Caco-2 (cell line): Measurements from ENCODE around the gene HTT. TPM values are rescaled to one million over a fixed set of nuclear protein-coding genes. Genes with fewer than 3 reads are reported as not detected.

Experiments used
- BruUV-seq: library from RNA; stranded (reverse); fragments of 400-500 nt; replicated peaks from 2 replicates; lab custom pipeline; 2021; lab: Mats Ljungman, UMichigan
- CTCF ChIA-PET: fragments of 300-600 bp; sonication (Branson Sonifier 250); formaldehyde crosslinking; loops from one replicate; lab custom pipeline; 2022; ENCODE audit warnings: antibody characterized with exemption; lab: Charles Lee
- POLR2A ChIA-PET: fragments of 300-600 bp; sonication (Branson Sonifier 250); formaldehyde crosslinking; loops from one replicate; lab custom pipeline; 2022; ENCODE audit warnings: antibody characterized with exemption; lab: Charles Lee
- DNase-seq, 2 experiments: peaks; one replicate each; pipeline versions ENCODE4 v3.0.0 to v3.0.0-alpha.2; 2020 to 2022
- H3K27me3 ChIP-seq: replicated peaks from 2 replicates; pipeline ENCODE4 v1.6.0; 2011; ENCODE audit warnings: low read length; ENCODE audit not compliant: control insufficient read depth, insufficient read depth
- H3K36me3 ChIP-seq: 2 replicates; pipeline ENCODE4 v1.5.1; 2011; ENCODE audit warnings: low read length; ENCODE audit not compliant: control insufficient read depth, insufficient read depth
- H3K4me1 ChIP-seq: fragments of 250-450 bp; sonication (Bioruptor Pico); 2 replicates; pipeline ENCODE4 v1.5.1; 2020; ENCODE audit warnings: mild to moderate bottlenecking
- H3K4me3 ChIP-seq: 2 replicates; pipeline ENCODE4 v1.5.1; 2011; ENCODE audit warnings: low read depth, mild to moderate bottlenecking, control low read depth, low read length
- H3K9me3 ChIP-seq: fragments of 250-450 bp; sonication (Bioruptor Pico); 2 replicates; pipeline ENCODE4 v1.5.1; 2020; ENCODE audit warnings: mild to moderate bottlenecking, moderate library complexity
- H3K27ac Mint-ChIP-seq: one replicate; pipeline ENCODE4 v1.8.0; 2022; ENCODE audit warnings: mixed read lengths; ENCODE audit not compliant: unreplicated experiment
- H3K27me3 Mint-ChIP-seq: one replicate; pipeline ENCODE4 v1.8.0; 2022; ENCODE audit warnings: mixed read lengths; ENCODE audit not compliant: insufficient read depth, unreplicated experiment
- H3K36me3 Mint-ChIP-seq: one replicate; pipeline ENCODE4 v1.8.0; 2022; ENCODE audit warnings: mild to moderate bottlenecking, mixed read lengths; ENCODE audit not compliant: insufficient read depth, unreplicated experiment
- H3K4me1 Mint-ChIP-seq: one replicate; pipeline ENCODE4 v1.8.0; 2022; ENCODE audit warnings: low read depth, mixed read lengths; ENCODE audit not compliant: unreplicated experiment
- H3K4me3 Mint-ChIP-seq: one replicate; pipeline ENCODE4 v1.8.0; 2022; ENCODE audit warnings: mild to moderate bottlenecking, moderate library complexity, mixed read lengths; ENCODE audit not compliant: unreplicated experiment
- H3K9me3 Mint-ChIP-seq: one replicate; pipeline ENCODE4 v1.8.0; 2022; ENCODE audit warnings: mixed read lengths; ENCODE audit not compliant: unreplicated experiment
- CTCF ChIP-seq, 2 experiments: fragments of 200-600 bp in 1 of 2; IDR thresholded peaks; 1 replicate in 1 of 2; 2 replicates in 1 of 2; pipeline versions ENCODE4 v1.5.1 to v1.8.0; 2011 to 2022; ENCODE audit warnings: antibody characterized with exemption in 1 of 2, control low read depth in 1 of 2, inconsistent platforms in 1 of 2, low read depth in 1 of 2, low read length in 1 of 2, mild to moderate bottlenecking in 1 of 2, moderate library complexity in 1 of 2; ENCODE audit not compliant: insufficient read depth in 1 of 2, severe bottlenecking in 1 of 2, unreplicated experiment in 1 of 2
- intact Hi-C: fragments of 100-400 bp; cut with micrococcal nuclease; formaldehyde crosslinking; loops from one replicate; pipeline ENCODE4 v1.10.0; 2022; ENCODE audit not compliant: unreplicated experiment
- total RNA-seq: library from RNA; stranded (reverse); gene quantifications from 2 replicates; pipeline ENCODE4 v1.2.3, GENCODE V29; 2022

The HTT gene
- total RNA-seq, 1 experiment from 2014 or later, result 63.3 TPM

GRCh38 chr4:3177426-3177825 is 102.9 kb downstream of the HTT start:
- POLR2A ChIA-PET, result no interaction called here
- H3K36me3 Mint-ChIP-seq, result peaks cover 45% of the 10 kb centered on the region
- BruUV-seq, result no TSS peak

GRCh38 chr4:3177905-3178304 is 103.4 kb downstream of the HTT start:
- no peak for TF ChIP-seq CTCF (IDR thresholded peaks at IDR 0.05; ENCODE audit: insufficient read depth in 1 of 2, low read depth in 1 of 2, low read length in 1 of 2, severe bottlenecking in 1 of 2, unreplicated experiment in 1 of 2)
- no peaks in the 10 kb centered on the region for H3K27me3 ChIP-seq
- H3K27ac Mint-ChIP-seq, result no peak overlapping the region
- peaks cover 47% of the 10 kb centered on the region for H3K36me3 Mint-ChIP-seq
- intact Hi-C loops, result no loop called here
- BruUV-seq, result no TSS peak
- CTCF ChIA-PET, result no interaction called here
- H3K4me1 Mint-ChIP-seq, result peaks cover 9% of the 10 kb centered on the region
- H3K4me3 Mint-ChIP-seq, result no peak overlapping the region
- H3K27me3 Mint-ChIP-seq, result no peaks in the 10 kb centered on the region
- DNase-seq, result no peak
- H3K9me3 Mint-ChIP-seq, result no peaks in the 10 kb centered on the region
- POLR2A ChIA-PET, result no interaction called here
- H3K36me3 ChIP-seq, result no peaks in the 10 kb centered on the region; the same call in 1 of the 2 replicates
- H3K4me1 ChIP-seq, result peaks cover 8% of the 10 kb centered on the region
- no peaks in the 10 kb centered on the region for H3K9me3 ChIP-seq
- H3K4me3 ChIP-seq, result no peak overlapping the region

More at GRCh38 chr4:3177426-3177825, 102.9 kb downstream of the HTT start:
- CTCF ChIA-PET, result no interaction called here
- peaks cover 9% of the 10 kb centered on the region for H3K4me1 Mint-ChIP-seq
- Histone ChIP-seq H3K4me1 (peaks cover 8% of the 10 kb centered on the region), H3K36me3 (no peaks in the 10 kb centered on the region; the same call in 1 of the 2 replicates), H3K27me3 (no peaks in the 10 kb centered on the region), H3K9me3 (no peaks in the 10 kb centered on the region), H3K4me3 (no peak overlapping the region)
- intact Hi-C loops, result no loop called here
- no peak overlapping the region for H3K4me3 Mint-ChIP-seq
- H3K27ac Mint-ChIP-seq, result no peak overlapping the region
- no peaks in the 10 kb centered on the region for H3K27me3 Mint-ChIP-seq
- H3K9me3 Mint-ChIP-seq, result no peaks in the 10 kb centered on the region
- TF ChIP-seq CTCF (IDR thresholded peaks at IDR 0.05; ENCODE audit: insufficient read depth in 1 of 2, low read depth in 1 of 2, low read length in 1 of 2, severe bottlenecking in 1 of 2, unreplicated experiment in 1 of 2), result no peak
- no peak for DNase-seq

- H3K4me1 ChIP-seq, result peaks cover 8% of the 10 kb centered on the region
- H3K36me3 Mint-ChIP-seq, result peaks cover 47% of the 10 kb centered on the region
- ChIA-PET CTCF (no interaction called here), POLR2A (no interaction called here)
- no peak overlapping the region for H3K4me3 ChIP-seq
- no peak for DNase-seq
- no peaks in the 10 kb centered on the region for H3K27me3 Mint-ChIP-seq
- BruUV-seq, result no TSS peak
- no peak overlapping the region for H3K4me3 Mint-ChIP-seq
- TF ChIP-seq CTCF (IDR thresholded peaks at IDR 0.05; ENCODE audit: insufficient read depth in 1 of 2, low read depth in 1 of 2, low read length in 1 of 2, severe bottlenecking in 1 of 2, unreplicated experiment in 1 of 2), result no peak
- no peaks in the 10 kb centered on the region for H3K9me3 ChIP-seq
- no peaks in the 10 kb centered on the region for H3K9me3 Mint-ChIP-seq
- H3K27ac Mint-ChIP-seq, result no peak overlapping the region
- intact Hi-C loops, result no loop called here
- H3K4me1 Mint-ChIP-seq, result peaks cover 9% of the 10 kb centered on the region
- no peaks in the 10 kb centered on the region for H3K27me3 ChIP-seq
- no peaks in the 10 kb centered on the region; the same call in 1 of the 2 replicates for H3K36me3 ChIP-seq
Observed at GRCh38 chr4:3178351-3178750, 103.9 kb downstream of the HTT start.
